ENCODE measurements around the gene CPA3. TPM values are rescaled to one million over a fixed set of nuclear protein-coding genes. Genes with fewer than 3 reads are reported as not detected.
A peak's percentile ranks its signal among the peaks of the same experiment; 100 is the strongest.

Gene CPA3
- total RNA-seq, 1 donor from 2014 or later = 4.4 TPM

DNA sequence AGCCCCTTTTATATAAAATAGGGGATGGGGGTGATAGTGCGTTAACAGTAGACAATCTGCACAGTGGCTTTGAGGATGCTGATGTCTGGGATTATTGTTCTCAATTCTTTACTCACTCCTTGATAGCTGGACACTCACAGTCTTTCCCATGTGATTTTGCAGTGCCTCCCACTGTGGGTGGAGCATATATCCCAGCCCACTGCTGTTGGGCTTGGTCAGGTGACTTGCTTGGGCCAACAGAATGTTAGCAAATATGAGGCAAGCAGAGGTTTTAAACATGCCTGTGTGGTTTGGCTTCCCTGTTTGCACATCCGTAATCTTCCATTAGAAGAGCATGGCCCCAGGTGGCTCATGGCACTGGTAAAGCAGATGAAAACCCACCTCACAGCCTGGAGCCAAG, 46.5 kb downstream of the CPA3 start:
- no peak for DNase-seq (ENCODE audit: extremely low read depth, low read depth, low spot score)

DNA sequence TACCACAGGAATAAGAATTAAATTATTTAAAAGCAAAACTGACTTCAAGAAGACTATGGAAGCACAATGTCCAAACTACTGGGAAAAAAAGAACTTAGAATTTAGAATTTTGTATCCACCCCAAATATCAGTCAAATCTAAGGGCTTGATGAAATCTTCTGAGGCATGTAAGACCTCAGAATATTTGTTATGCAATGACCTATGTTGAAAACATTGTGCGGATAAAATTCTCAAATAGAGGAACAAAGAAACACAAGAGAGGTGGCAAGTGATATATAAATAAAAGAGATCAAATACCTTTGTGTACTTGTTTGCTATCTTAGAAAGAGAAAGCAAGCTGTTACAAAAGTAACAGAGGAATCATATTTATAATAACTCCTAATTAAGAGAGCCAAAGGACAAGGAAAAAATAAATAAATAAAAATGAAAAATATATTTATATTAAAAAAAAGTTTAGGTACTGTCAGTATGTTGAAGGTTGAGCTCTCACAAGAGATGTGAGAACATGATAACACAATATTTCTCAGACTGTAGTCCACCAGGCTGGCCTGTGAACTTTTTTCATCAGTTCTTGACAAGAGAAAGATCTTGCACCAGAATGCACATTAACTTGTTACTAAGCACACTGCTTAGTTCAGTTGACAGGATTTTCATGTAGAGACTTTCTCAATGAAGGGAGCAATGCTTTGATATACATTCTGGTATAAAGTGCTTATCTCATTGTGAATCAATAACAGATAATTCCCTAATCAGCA, 50.0 kb downstream of the CPA3 start:
- DNase-seq (ENCODE audit: extremely low read depth, low read depth, low spot score) = no peak

DNA sequence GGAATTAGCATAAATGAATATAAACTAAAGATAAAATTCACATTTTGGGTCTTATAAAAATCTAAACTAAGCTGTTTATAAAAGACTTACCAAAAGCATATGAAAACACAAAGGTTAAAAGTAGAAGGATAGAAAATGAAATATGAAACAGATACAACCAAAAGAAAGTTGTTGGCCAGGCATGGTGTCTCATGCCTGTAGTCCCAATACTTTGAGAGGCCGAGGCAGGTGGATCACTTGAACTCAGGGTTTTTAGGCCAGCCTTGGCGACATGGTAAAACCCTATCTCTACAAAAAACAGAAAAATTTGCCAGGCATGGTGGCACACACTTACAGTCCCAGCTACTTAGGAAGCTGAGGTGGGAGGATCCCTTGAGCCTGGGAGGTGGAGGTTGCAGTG, 51.0 kb downstream of the CPA3 start:
- no peak for DNase-seq (ENCODE audit: extremely low read depth, low read depth, low spot score)

DNA sequence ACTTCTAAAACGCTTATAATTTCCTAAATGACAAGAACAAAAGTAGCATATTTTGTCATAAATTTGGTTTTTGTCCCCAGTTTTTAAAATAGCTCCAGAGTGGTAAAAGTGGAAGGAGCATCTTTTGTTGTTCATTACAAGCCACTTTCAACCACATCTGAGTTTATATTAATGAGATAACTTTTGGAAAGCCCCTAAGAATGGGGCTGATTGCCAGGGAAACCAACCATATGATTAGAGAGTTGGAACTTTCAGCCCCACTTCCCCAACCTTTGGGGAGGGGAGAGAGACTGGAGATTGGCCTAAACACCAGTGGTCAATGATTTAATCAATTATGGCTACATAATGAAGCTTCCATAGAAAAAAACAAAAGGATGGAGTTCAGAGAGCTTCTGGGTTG, 57.4 kb downstream of the CPA3 start:
- DNase-seq (ENCODE audit: extremely low read depth, low read depth, low spot score) = no peak

DNA sequence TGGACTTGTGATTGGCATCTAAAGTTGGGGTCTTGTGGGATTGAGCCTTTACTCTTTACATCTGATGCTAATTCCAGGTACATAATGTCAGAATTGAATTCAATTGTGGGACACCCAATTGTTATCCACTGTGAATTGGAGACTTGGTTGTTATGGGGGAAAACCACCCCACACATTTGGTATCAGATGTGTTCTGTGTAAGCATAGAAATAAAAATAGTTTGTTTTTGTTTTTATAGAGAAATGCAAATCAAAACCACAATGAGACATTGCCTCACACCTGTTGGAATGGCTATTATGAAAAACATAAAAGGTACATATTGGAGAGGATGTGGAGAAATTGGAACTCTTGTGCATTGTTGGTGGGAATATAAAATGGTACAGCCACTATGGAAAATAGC, 58.5 kb downstream of the CPA3 start:
- no peak for DNase-seq (ENCODE audit: extremely low read depth, low read depth, low spot score)

DNA sequence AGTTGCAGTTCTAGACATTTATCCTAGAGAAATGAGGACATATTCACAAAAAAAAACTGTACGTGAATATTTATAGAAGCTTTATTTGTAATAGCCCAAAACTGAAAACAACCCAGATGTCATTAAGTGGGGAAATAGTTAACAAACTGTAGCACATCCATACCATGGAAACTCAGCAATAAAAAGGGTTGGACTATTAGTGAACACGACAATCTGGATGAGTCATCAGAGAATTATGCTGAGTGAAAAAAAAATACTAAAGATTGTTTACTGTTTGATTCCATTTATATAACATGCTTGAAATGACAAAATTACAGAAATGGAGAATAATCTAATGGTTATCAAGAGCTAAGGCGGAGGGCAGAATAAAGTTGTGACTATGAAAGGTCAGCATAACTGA, 59.5 kb downstream of the CPA3 start:
- peak; percentile 3 for DNase-seq (ENCODE audit: extremely low read depth, low read depth, low spot score)

DNA sequence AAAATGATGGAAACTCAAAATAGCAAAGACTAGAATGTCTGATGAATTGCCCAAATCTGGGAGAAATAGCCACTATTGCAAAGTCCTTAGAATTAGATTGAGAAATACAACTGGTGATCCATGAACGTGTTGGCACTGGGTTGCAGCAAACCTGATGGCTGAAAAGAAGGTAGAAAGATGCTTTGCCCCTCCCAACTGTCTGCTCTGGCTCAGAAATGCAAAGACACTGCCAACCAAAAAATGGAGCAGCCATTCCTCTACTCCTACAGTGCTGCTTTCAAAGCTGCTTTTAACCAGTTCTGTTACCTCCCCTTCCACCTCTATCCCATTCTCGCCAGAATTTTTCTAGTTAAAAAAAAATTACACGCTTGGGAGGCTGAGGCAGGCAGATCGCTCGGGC, 60.7 kb downstream of the CPA3 start:
- DNase-seq (ENCODE audit: extremely low read depth, low read depth, low spot score) = no peak

DNA sequence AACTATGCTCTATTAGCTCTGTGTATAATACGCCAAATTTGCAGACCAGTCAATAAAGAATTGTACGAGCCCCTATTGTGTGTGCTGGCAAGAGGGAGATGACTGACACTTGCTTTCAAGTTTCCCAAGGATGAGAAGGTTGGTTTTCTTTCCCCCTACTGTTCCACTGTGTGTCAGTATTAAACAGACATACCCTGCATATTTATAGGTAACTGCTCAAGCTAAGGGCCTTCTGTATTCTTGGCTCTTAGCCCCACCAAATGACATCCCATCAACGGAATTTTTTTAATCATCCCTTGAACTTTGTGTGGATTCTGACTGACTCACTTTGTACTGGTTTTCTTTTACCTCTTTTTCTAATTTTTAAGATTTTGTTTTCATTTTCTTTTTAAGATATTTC, 65.7 kb downstream of the CPA3 start:
- no peak for DNase-seq (ENCODE audit: extremely low read depth, low read depth, low spot score)

DNA sequence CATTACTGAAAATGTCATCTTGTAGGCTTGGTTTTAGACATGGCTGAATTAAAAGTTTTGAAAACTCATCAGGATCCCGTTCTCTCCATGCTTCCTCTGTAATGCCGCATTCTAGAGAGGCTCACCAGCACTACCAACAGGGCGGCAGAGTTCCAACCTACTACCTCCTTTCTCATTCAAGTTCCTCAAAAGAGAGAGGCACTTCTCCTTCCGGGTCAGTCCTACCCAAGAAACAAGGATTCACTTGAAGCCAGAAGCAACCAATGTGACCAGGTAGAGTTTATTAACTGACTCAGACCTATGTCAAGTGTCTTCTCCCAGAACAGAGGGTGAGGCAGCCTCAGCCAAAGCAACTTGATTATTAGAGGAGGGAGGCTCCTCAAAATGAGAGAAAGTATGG, 66.5 kb downstream of the CPA3 start:
- no peak for DNase-seq (ENCODE audit: extremely low read depth, low read depth, low spot score)

DNA sequence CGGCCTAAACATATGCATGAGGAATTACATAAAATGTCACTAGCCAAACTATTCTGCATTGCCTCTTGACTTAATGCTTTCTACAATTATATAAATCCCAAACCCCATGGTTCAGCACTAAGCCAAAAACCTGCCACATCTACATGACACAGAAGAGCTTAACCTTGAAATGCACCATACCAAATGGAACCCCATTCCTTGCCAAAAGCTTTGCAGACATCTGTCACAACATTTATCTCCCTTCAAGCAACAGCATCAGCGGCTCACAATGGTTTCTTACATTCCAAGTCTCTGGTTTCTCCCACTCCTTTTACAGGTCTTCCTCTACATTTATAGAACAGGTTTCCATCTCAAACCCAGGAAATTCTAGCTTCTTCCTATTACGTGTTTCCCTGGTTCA, 67.9 kb downstream of the CPA3 start:
- no peak for DNase-seq (ENCODE audit: extremely low read depth, low read depth, low spot score)

DNA sequence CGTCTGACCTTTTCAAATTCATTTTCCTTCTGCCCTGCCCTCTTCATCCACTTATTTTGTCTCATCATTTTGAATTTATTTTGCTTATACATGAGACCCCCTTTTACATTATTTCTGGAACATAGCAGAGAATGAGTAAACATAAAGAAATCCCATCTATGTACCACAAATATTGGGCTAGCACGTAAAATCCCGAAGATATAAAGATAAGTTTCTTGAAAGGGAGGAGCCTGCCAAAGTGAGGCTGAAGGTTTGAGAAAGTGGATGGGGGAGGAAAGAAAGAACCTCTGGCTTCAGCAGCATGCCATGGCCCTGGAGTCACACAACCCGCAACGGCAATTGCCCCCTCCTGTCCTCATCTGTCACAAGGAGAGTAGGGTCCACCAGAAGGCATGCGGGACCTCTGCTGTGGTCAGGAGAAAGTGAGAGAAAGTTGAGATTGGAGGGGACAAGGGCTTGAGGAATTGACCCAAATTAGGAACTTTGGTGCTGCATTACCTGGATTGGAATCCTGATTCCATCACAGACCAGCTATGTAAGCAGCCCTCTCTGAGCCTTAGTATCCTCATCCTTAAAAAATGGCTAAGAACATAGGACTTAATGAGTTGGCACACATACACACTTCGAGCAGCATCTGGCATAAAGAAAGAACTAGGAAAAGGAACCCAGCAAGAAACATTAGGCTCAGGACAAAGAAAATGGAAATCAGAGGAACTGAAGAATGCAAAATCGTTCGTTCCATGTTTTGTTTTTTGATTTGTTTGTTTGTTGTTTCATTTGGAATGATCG, 72.6 kb downstream of the CPA3 start:
- DNase-seq (ENCODE audit: extremely low read depth, low read depth, low spot score) = no peak

DNA sequence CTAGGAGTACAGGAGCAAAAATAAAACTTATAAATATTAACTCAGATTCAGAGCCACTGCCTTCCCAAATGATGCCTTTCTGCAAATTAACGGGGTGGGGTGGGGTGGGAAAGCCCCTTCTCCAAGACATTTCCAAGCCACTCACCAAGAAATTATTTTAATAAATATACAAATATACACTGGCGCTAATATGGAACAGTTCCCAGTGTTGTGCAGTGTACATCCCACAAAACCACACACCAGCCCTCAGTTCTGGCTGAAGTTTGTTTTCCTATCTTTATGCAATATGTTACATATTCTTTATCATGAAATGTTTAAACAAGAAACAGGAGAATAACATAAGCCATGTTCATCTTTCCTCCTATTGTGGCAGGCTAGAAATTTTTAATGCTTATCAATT, 73.2 kb downstream of the CPA3 start:
- no peak for DNase-seq (ENCODE audit: extremely low read depth, low read depth, low spot score)

DNA sequence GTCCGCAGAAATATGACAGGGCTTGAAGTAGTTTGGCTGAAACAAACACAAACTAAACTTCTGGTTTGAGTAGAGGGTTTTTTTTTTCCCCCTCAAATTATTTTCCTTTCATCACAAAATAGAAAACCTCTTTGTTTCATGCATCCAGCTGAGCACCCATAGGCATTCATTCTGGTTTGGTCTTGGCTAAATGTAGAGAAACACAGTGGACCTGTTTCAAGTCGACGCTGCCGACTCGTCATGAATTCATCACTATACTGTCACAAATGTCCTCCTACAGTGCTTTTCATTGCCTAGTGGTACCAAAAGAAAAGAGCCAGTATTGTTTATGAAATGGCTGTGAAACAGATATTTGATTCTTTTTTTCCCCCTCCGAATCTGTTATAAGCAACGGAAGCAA, 73.8 kb downstream of the CPA3 start:
- no peak for DNase-seq (ENCODE audit: extremely low read depth, low read depth, low spot score)

DNA sequence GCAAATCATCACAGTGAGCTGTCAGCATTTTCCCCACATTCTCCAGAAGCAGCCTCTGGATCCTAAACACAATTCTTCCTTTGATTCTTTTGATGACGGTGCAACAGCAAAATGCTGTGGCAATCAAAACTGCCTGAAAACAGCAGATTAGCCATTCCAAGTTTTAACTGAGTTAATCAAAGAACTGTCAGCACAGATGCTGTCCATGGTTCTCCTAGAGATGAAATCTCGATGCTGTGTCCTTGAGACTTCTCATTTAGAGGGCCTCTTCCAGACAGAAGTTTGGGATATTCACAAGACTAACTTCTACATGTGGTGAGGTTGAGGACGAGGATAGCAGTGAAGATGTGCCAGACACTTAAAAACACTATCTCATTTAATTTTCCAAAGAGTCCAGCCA, 75.9 kb downstream of the CPA3 start:
- DNase-seq (ENCODE audit: extremely low read depth, low read depth, low spot score) = no peak

DNA sequence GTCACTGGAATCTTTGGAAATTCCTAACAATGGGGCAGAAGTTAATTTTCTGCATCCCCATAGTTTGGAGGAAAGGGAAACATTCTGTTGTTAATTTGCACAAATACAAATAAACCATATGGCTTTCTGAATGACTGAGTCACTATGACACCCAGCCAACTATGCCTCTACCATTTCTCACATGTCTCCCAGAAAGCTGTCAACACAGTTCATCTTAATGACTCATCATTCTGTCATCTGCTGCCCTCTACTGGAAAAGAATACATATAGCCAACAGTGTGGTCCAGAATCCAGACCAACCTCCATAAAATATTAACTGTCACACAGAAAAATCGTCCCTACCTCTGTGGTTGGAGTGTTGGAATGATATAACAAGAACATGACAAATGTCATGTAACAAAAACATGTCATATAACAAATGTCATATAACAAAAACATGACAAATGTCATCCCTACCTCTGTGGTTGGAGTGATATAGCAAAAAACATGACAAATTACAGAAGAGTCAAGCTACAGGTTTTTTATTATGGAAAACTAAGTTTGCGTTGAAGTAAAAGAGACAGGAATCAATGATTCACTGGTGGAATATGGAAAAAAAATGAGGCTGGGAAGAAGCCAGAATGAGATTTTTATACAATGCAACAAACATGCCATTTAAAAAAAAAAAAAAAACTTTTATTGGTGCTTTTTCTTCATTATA, 78.6 kb downstream of the CPA3 start:
- peak; percentile 69 for DNase-seq (ENCODE audit: extremely low read depth, low read depth, low spot score)

DNA sequence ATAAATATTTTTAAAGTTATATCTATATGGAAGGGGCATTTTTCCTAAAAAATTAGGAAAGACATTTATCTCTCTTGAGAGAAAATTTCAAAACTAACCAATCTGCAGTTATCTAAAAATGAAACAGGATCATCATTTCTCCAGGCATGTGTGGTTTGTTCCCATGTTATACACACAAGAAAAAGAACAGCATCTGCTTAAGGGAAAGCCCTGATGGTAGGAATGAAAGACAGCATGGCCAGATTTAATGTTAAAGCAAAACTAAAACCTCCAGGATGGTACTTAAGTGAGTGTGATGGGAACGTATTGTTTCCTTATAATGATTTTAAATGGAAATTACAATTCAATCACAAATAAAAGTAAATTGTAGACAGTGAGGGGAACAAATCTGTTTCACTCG, 80.0 kb downstream of the CPA3 start:
- DNase-seq (ENCODE audit: extremely low read depth, low read depth, low spot score) = no peak

Other genes with a start within 250 kb of the CPA3 start
- gene AGTR1, start 167.4 kb upstream of the CPA3 start, total RNA-seq = 0.12 TPM in 1 of 2 replicates, not detected in the other
- gene CPB1, start 37.5 kb upstream of the CPA3 start, total RNA-seq = 0.12 TPM in 1 of 2 replicates, not detected in the other
- 43.8 and 47.3 TPM in 2 replicates for gene GYG1, start 126.2 kb downstream of the CPA3 start, total RNA-seq
- 10.5 and 17.9 TPM in 2 replicates for gene HLTF, start 221.2 kb downstream of the CPA3 start, total RNA-seq

Measured in glomerular endothelial cell (primary cell).